GM21529 (cell line): ENCODE results near the gene NOL7.

ENCODE experiments used
- ATAC-seq: cut with Tn5 transposase; IDR thresholded peaks from one replicate; pipeline ENCODE4 v1.9.1; 2021; ENCODE audit not compliant: unreplicated experiment

NOL7 gene

GRCh38 chr6:13649393-13649792 is 34.3 kb downstream of the NOL7 start:
- ATAC-seq, result no peak

GRCh38 chr6:13653296-13653695 is 38.2 kb downstream of the NOL7 start:
- no peak for ATAC-seq

DNA sequence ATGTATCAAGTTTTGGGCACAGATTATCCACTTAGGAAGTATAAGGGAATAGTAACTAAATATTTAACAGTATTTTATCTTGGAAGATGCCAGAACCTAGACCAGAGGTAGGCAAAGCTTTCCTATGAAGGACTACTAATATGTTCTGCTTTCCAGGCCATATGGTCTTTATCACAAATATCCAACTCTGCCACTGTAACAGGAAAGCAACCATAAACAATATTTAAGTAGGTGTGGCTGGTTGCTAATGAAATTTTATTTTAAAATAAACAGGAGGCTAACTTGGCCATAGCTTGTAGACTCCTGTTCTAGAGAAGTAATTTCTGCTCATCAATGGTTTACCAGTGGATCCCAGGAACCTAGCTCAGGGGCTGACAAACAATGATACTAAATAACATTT is 39.4 kb downstream of the NOL7 start:
- ATAC-seq, result no peak

GRCh38 chr6:13655700-13656099 is 40.6 kb downstream of the NOL7 start:
- ATAC-seq, result no peak

- ATAC-seq, result no peak
Measured at GRCh38 chr6:13660273-13660672, 45.1 kb downstream of the NOL7 start.

DNA sequence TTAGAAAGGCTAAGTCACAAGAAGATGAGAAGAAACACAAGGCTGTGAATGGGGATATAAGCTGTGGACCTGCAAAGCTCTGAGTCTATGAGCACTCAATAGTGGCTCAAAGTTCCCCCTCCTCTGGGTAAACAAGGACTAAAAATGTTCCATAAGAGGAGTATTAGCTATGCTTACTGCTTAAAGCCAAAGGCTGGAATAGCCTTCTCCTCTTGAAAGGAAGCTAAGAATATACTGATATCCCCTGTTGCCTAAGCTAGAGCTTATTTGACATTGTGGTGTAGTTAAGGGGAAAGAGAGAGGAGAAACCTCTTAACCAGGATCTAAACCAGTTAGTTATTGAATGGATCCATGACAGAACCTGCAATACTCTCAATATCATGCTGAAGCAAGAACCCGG is 45.8 kb downstream of the NOL7 start:
- no peak for ATAC-seq

DNA sequence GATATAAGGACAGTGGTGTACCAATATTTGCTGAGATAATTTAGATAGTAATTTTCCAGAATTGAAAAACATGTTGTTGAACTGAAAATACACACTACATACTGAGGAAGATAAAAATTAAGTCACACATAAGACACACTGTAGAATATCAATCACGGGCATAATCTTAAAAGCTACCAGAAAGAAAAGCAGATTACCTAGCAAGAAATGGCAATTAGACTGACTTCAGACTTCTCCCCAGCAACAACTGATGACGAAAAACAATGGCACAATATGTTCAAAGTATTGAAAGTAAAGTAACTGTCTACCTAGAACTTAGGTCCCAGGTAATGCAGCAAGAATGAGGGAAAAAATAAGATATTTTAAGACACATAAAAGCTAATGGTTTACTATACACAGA is 46.5 kb downstream of the NOL7 start:
- no peak for ATAC-seq

GRCh38 chr6:13662651-13663334 is 47.7 kb downstream of the NOL7 start:
- no peak for ATAC-seq

DNA sequence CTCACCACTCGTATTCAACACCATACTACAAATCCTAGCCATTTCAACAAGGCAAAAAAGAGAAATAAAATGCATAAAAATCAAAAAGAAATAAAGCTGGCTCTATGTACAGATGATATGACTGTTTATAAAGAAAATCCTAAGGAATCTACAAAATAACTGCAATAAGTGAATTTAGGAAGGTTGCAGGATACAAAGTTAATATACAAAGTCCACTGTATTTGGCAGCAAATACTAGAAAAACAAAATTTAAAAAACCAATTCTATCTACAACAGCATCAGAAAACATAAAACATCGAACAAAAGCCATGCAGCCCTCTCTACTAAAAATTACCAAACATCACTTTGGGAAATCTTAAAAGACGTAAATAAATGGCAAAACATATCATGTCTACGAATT is 48.9 kb downstream of the NOL7 start:
- no peak for ATAC-seq

DNA sequence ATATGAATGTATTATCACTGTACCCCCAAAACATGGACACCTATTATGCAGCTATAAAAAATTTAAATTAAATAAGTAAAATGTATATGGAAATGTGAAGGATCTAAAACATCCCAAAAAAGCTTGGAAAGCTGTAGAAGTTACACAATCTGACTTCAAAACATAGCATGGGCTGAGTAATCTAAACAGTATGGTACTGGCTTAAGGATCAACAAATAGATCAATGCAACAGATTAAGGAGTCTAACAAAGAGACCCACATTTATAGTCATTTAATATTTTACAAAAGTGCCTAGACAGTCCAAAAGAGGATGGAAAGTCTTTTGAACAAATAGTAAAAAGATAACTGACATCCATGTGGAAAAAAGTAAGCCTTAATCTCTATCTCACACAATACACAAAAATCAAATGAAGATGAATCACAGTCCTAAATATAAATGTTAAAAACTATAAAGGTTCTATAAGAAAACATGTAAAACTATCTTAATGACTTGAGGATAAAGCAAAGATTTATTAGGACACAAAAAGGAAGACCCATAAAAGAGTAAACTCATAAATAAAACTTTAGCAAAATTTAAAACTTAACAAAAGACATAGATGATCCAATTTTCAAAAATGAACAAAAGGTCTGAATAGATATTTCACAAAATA is 49.7 kb downstream of the NOL7 start:
- no peak for ATAC-seq

- ATAC-seq, result no peak
Measured at GRCh38 chr6:13666194-13667105, 51.3 kb downstream of the NOL7 start.

DNA sequence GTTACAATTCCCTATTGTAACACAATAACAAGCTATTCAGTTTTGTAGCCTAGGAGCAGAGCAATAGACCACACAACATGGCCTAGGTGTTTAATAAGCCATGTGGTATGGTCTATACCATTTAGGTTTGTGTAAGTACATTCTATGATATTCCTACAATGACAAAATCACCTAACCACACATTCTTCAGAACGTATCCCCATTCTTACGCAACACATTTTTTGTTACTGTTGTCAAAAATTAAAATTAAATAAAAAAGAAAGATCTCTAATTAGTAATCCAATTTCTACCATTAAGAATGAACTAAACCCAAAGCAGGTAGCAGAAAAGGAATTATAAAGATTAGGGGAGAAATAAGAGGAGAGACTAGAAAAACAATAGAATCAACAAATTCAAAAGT is 52.5 kb downstream of the NOL7 start:
- no peak for ATAC-seq

DNA sequence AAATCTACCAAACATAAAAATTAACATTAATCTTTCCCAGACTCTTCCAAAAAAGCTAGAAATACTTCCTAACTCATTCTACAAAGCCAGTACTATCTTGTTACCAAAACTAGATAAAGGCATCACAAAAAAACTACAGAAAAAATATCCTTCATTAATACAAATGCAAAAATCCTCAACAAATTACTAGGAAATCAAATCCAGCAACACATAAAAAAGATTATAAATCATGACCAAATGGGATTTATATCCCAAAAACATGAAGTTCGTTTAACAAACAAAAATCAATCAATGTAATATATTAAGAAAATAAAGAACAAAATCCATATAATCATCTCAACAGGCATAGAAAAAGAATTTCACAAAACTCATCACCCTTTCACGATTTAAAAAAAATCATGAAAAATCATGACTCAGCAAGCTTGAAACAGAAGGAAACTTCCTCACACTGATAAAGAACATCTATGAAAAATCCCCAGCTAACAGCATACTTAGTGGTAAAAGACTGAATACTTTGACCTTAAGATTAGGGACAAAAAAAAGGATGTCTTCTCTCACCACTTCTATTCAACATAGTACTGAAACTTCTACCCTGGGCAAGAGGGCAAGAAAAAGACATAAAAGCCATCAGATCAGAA is 53.3 kb downstream of the NOL7 start:
- ATAC-seq, result no peak

DNA sequence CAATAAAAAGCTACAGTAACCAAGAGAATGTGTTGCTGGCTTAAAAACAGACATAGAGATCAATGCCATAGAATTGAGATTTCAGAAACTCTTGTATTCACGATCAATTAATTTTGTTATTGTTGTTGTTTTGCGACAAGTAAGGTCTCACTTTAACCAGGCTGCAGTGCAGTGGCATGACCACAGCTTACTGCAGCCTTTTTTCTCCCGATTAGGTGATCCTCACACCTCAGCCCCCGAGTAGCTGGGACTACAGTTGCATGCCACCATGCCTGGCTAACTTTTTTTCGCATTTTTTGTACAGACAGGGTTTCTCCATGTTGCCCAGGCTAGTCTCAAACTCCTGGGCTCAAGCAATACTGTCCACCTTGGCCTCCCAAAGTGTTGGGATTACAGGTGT is 54.3 kb downstream of the NOL7 start:
- no peak for ATAC-seq
